GM23338 (cell line): ENCODE measurements around the gene SLBP. TPM values are rescaled to one million over a fixed set of nuclear protein-coding genes. Genes with fewer than 3 reads are reported as not detected.

Experiments used
- ATAC-seq: fragments of 200-7000 bp; cut with Tn5 transposase; 3 replicates; pipeline ENCODE4 v1.9.1; 2020
- DNase-seq: peaks from one replicate; pipeline ENCODE4 v3.0.0-alpha.2; 2015; ENCODE audit warnings: low spot score
- H2AFZ ChIP-seq: fragments of 200-600 bp; sonication (generic); 2 replicates; pipeline ENCODE4 v1.8.0; 2016; ENCODE audit warnings: antibody characterized with exemption, mild to moderate bottlenecking, moderate library complexity
- H3F3A ChIP-seq: fragments of 200-600 bp; sonication (generic); replicated peaks from 2 replicates; pipeline ENCODE4 v1.8.0; 2017; ENCODE audit warnings: antibody characterized with exemption, mixed run types, low read depth
- H3K27ac ChIP-seq: fragments of 200-600 bp; sonication (generic); 2 replicates; pipeline ENCODE4 v1.6.1; 2016; ENCODE audit warnings: low read depth
- H3K27me3 ChIP-seq: fragments of 200-600 bp; sonication (generic); 2 replicates; pipeline ENCODE4 v1.8.0; 2016; ENCODE audit warnings: mild to moderate bottlenecking, mixed run types, moderate library complexity; ENCODE audit not compliant: insufficient read depth
- H3K36me3 ChIP-seq: fragments of 200-600 bp; sonication (generic); 2 replicates; pipeline ENCODE4 v1.8.0; 2016; ENCODE audit warnings: mild to moderate bottlenecking; ENCODE audit not compliant: insufficient read depth
- H3K4me1 ChIP-seq: fragments of 200-600 bp; sonication (generic); 2 replicates; pipeline ENCODE4 v1.8.0; 2016; ENCODE audit warnings: mild to moderate bottlenecking, moderate library complexity; ENCODE audit not compliant: insufficient read depth
- H3K4me2 ChIP-seq: fragments of 200-600 bp; sonication (generic); 2 replicates; pipeline ENCODE4 v1.7.1; 2017; ENCODE audit warnings: mixed run types
- H3K4me3 ChIP-seq: fragments of 200-600 bp; sonication (generic); 2 replicates; pipeline ENCODE4 v1.6.1; 2016; ENCODE audit warnings: mixed run types
- H3K79me2 ChIP-seq: fragments of 200-600 bp; sonication (generic); replicated peaks from 2 replicates; pipeline ENCODE4 v1.8.0; 2017; ENCODE audit warnings: mild to moderate bottlenecking; ENCODE audit not compliant: insufficient read depth
- H3K9me2 ChIP-seq: fragments of 200-600 bp; sonication (generic); 2 replicates; pipeline ENCODE4 v1.8.0; 2017; ENCODE audit not compliant: insufficient read depth
- H4K20me1 ChIP-seq: fragments of 200-600 bp; sonication (generic); replicated peaks from 2 replicates; pipeline ENCODE4 v1.8.0; 2017; ENCODE audit warnings: mild to moderate bottlenecking; ENCODE audit not compliant: insufficient read depth
- H3K27ac Mint-ChIP-seq: 2 replicates; pipeline ENCODE4 v1.8.0; 2020; ENCODE audit warnings: inconsistent platforms, mild to moderate bottlenecking, moderate library complexity, mixed read lengths
- H3K27me3 Mint-ChIP-seq: 3 replicates; pipeline ENCODE4 v1.8.0; 2022; ENCODE audit warnings: low read depth, mild to moderate bottlenecking, moderate library complexity, mixed read lengths, inconsistent platforms; ENCODE audit not compliant: insufficient read depth, poor library complexity
- H3K36me3 Mint-ChIP-seq: 3 replicates; pipeline ENCODE4 v1.8.0; 2021; ENCODE audit warnings: low read depth, mild to moderate bottlenecking, inconsistent platforms, moderate library complexity, mixed read lengths
- H3K4me1 Mint-ChIP-seq: 3 replicates; pipeline ENCODE4 v1.8.0; 2020; ENCODE audit warnings: mild to moderate bottlenecking, inconsistent platforms, mixed read lengths
- H3K4me3 Mint-ChIP-seq: 3 replicates; pipeline ENCODE4 v1.8.0; 2021; ENCODE audit warnings: moderate library complexity, mild to moderate bottlenecking, inconsistent platforms, mixed read lengths
- H3K9me3 Mint-ChIP-seq: 3 replicates; pipeline ENCODE4 v1.8.0; 2020; ENCODE audit warnings: moderate library complexity, mild to moderate bottlenecking, inconsistent platforms, mixed read lengths
- CREB1 ChIP-seq: fragments of 250-450 bp; sonication (Bioruptor Pico); IDR thresholded peaks from 2 replicates; pipeline ENCODE4 v1.5.0; 2020; ENCODE audit warnings: low read depth, mild to moderate bottlenecking, moderate library complexity
- CTCF ChIP-seq, 2 experiments: fragments of 200-600 bp in 1 of 2; sonication (generic) in 1 of 2; conservative IDR thresholded peaks; 2 replicates each; pipeline versions ENCODE4 v1.5.1 to v1.6.1; 2016 to 2017; ENCODE audit warnings: antibody characterized with exemption in 2 of 2, low read depth in 2 of 2, mild to moderate bottlenecking in 2 of 2, moderate library complexity in 1 of 2
- EZH2 ChIP-seq: fragments of 200-600 bp; sonication (generic); IDR thresholded peaks from one replicate; pipeline ENCODE4 v1.8.0; 2017; ENCODE audit warnings: antibody characterized with exemption, mild to moderate bottlenecking, low read depth; ENCODE audit not compliant: unreplicated experiment
- EZH2phosphoT487 ChIP-seq: fragments of 200-600 bp; sonication (generic); IDR thresholded peaks from one replicate; pipeline ENCODE4 v1.8.1; 2018; ENCODE audit warnings: antibody characterized with exemption; ENCODE audit not compliant: unreplicated experiment
- JUNB ChIP-seq: IDR thresholded peaks from one replicate; pipeline ENCODE4 v1.6.1; 2016; ENCODE audit warnings: antibody characterized with exemption; ENCODE audit not compliant: unreplicated experiment
- NANOG ChIP-seq: IDR thresholded peaks from 2 replicates; pipeline ENCODE4 v1.6.1; 2016; ENCODE audit warnings: antibody characterized with exemption, borderline replicate concordance
- POLR2AphosphoS5 ChIP-seq: IDR thresholded peaks from 2 replicates; pipeline ENCODE4 v1.6.1; 2016; ENCODE audit warnings: antibody characterized with exemption, low read depth
- REST ChIP-seq: IDR thresholded peaks from one replicate; pipeline ENCODE4 v1.6.1; 2018; ENCODE audit warnings: antibody characterized with exemption; ENCODE audit not compliant: unreplicated experiment
- STAT1 ChIP-seq: IDR thresholded peaks from one replicate; pipeline ENCODE4 v1.6.1; 2016; ENCODE audit warnings: antibody characterized with exemption; ENCODE audit not compliant: unreplicated experiment
- ZNF114 ChIP-seq: fragments of 250-450 bp; sonication (Bioruptor Pico); IDR thresholded peaks from 2 replicates; pipeline ENCODE4 v1.5.0; 2020; ENCODE audit warnings: mild to moderate bottlenecking, moderate library complexity
- ZNF331 ChIP-seq: fragments of 250-450 bp; sonication (Bioruptor Pico); IDR thresholded peaks from 2 replicates; pipeline ENCODE4 v1.5.0; 2020; ENCODE audit warnings: low read depth, mild to moderate bottlenecking, moderate library complexity
- ZNF462 ChIP-seq: fragments of 250-450 bp; sonication (Bioruptor Pico); IDR thresholded peaks from 2 replicates; pipeline ENCODE4 v1.5.0; 2020; ENCODE audit warnings: mild to moderate bottlenecking, moderate library complexity
- polyA plus RNA-seq: library from polyadenylated mRNA; unstranded; fragments of >200 nt; fragmentation: Nextera tagmentation; extraction: Ambion mirVana; gene quantifications from 2 replicates; pipeline ENCODE4 v1.2.1, GENCODE V29; 2016
- total RNA-seq: library from RNA; depleted of rRNA; stranded (reverse); fragments of >200 nt; shearing (Covaris generic); gene quantifications from 2 replicates; pipeline ENCODE4 v1.2.3, GENCODE V29; 2014
- TF ChIP-seq, protein P1 (sequence below): IDR thresholded peaks from 2 replicates; pipeline ENCODE4 v1.6.1; 2016; ENCODE audit warnings: antibody characterized with exemption

SLBP gene
- total and polyA plus RNA-seq, 2 experiments from 2014 or later: 54.4 to 58.6 TPM

DNA sequence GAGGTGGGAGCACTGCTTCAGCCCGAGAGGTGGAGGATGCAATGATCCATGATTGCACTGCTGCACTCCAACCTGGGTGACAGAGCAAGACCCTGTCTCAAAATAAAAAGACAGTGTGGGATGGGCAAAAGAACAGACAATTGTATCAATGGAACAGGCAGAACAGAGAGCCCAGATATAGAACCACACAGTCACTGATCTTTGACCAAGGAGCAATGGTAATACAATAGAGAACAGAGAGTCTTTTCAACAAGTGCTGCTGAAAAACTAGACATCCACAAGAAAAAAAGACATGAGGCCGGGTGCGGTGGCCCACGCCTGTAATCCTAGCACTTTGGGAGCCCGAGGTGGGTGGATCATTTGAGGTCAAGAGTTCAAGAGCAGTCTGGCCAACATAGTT, 33.9 kb downstream of the SLBP start:
- H3K79me2 ChIP-seq: no peaks in the 10 kb centered on the region
- no peak overlapping the region for H3K4me3 ChIP-seq
- H3K27ac Mint-ChIP-seq: no peak overlapping the region
- no peak for DNase-seq
- TF ChIP-seq STAT1: no peak
- no peak for TF ChIP-seq ZNF331 (CRISPR knock-in tag)
- TF ChIP-seq ZNF114 (CRISPR knock-in tag): no peak
- no peak for TF ChIP-seq REST
- TF ChIP-seq JUNB: no peak
- no peak for TF ChIP-seq ZNF462
- no peak for TF ChIP-seq EZH2phosphoT487
- no peak for TF ChIP-seq POLR2AphosphoS5
- no peak for TF ChIP-seq EZH2
- no peak for TF ChIP-seq CREB1 (CRISPR knock-in tag)
- TF ChIP-seq, protein P1, sequence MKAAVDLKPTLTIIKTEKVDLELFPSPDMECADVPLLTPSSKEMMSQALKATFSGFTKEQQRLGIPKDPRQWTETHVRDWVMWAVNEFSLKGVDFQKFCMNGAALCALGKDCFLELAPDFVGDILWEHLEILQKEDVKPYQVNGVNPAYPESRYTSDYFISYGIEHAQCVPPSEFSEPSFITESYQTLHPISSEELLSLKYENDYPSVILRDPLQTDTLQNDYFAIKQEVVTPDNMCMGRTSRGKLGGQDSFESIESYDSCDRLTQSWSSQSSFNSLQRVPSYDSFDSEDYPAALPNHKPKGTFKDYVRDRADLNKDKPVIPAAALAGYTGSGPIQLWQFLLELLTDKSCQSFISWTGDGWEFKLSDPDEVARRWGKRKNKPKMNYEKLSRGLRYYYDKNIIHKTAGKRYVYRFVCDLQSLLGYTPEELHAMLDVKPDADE: no peak
- TF ChIP-seq NANOG: no peak
- TF ChIP-seq CTCF (conservative IDR thresholded peaks at IDR 0.05; ENCODE audit: low read depth in 2 of 2): no peak
- no peak for ATAC-seq
- H2AFZ ChIP-seq: no peak overlapping the region
- no peaks in the 10 kb centered on the region for H3K36me3 Mint-ChIP-seq
- peaks cover 18% of the 10 kb centered on the region for H3K4me1 Mint-ChIP-seq
- peaks cover 2% of the 10 kb centered on the region; the same call in 2 of the 3 replicates for H3K9me3 Mint-ChIP-seq
- H4K20me1 ChIP-seq: no peaks in the 10 kb centered on the region
- H3K27ac ChIP-seq: no peak overlapping the region
- H3K36me3 ChIP-seq: no peaks in the 10 kb centered on the region
- H3K4me2 ChIP-seq: no peak overlapping the region
- 0 out of 2 replicates have a peak, but pooled peaks cover 2% of the 10 kb centered on the region for H3K4me1 ChIP-seq
- H3K27me3 Mint-ChIP-seq: peaks cover 22% of the 10 kb centered on the region
- peaks cover 8% of the 10 kb centered on the region for H3F3A ChIP-seq
- no peaks in the 10 kb centered on the region for H3K9me2 ChIP-seq
- H3K27me3 ChIP-seq: peaks cover 17% of the 10 kb centered on the region
- H3K4me3 Mint-ChIP-seq: no peak overlapping the region
